Sciatic nerve (tissue), 2 donors: ENCODE data around the gene LEP. TPM values are rescaled to one million over a fixed set of nuclear protein-coding genes. Genes with fewer than 3 reads are reported as not detected.

ENCODE experiments used
- ATAC-seq: fragments of 200-7000 bp; cut with Tn5 transposase; one replicate; pipeline ENCODE4 v1.9.1; 2020; ENCODE audit warnings: mild to moderate bottlenecking, moderate library complexity
- DNase-seq: peaks from one replicate; pipeline ENCODE4 v3.0.0-alpha.2; 2020; ENCODE audit warnings: low spot score
- intact Hi-C: fragments of 100-400 bp; cut with DNase I; formaldehyde crosslinking; loops from one replicate; pipeline ENCODE4 v1.14.2; 2022
- total RNA-seq: library from RNA; stranded (reverse); fragmentation: NEBNext Ultra II Directional; extraction: Animal tissue kit (Norgen Biotek cat#: 25700); gene quantifications from one replicate; pipeline ENCODE4 v1.2.1, GENCODE V29; 2021
- donor health status: DM: no; HTN: no; CAD: no.
- donor health status: DM: no; HTN: no; CAD: no.

Gene LEP
- 7.2 TPM for total RNA-seq

DNA sequence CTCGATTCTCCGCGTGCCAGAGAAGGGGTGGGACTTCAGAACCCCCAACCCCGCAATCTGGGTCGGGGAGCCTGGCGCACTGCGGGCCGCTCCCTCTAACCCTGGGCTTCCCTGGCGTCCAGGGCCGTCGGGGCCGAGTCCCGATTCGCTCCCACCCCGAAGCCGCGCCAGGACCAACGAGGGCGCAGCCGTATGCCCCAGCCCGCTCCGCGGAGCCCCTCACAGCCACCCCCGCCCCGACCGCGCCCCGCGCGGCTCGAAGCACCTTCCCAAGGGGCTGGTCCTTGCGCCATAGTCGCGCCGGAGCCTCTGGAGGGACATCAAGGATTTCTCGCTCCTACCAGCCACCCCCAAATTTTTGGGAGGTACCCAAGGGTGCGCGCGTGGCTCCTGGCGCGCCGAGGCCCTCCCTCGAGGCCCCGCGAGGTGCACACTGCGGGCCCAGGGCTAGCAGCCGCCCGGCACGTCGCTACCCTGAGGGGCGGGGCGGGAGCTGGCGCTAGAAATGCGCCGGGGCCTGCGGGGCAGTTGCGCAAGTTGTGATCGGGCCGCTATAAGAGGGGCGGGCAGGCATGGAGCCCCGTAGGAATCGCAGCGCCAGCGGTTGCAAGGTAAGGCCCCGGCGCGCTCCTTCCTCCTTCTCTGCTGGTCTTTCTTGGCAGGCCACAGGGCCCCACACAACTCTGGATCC lies at the start of gene LEP:
Gene LEP, plus strand, starts transcription at position 583 of the 691 bp plus-strand sequence. CDS start 10,741 bp downstream, outside the sequence.
- ATAC-seq (peak; percentile 22), DNase-seq (no peak)
- intact Hi-C loops, result no loop called here

DNA sequence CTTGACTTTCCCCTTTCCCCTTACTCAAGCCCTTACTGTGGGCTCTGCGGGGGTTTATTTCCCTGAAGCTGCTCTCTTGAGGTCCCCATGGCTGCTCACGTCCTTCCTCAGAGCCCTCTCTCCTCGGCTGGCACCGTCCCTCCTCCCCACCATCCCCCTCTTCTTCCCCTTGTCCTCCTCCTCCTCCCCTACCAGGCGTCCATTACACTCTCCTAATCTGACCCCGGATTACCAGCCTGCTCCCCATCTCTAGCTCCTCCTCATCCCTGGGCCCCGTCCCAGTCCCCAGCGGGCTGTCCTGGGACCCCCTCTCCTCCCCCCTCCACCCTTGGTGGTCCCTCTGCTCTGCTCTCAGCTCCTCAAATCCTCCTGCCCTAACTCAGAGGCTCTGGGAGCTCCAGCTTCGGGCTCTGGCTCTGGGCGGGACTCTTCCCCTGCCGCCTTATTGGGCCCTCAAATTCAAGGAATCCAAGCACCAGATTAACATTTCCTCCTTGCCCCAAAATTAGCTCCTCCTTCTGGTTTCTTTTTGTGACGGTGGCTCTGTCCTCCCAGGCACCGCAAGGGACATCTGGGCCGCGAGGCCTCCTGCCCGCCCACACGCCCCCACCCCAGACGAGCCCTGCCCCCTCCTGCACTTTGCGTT lies 48.5 kb upstream of the LEP start:
- intact Hi-C loops, result no loop called here
- no peak for ATAC-seq
- no peak for DNase-seq

DNA sequence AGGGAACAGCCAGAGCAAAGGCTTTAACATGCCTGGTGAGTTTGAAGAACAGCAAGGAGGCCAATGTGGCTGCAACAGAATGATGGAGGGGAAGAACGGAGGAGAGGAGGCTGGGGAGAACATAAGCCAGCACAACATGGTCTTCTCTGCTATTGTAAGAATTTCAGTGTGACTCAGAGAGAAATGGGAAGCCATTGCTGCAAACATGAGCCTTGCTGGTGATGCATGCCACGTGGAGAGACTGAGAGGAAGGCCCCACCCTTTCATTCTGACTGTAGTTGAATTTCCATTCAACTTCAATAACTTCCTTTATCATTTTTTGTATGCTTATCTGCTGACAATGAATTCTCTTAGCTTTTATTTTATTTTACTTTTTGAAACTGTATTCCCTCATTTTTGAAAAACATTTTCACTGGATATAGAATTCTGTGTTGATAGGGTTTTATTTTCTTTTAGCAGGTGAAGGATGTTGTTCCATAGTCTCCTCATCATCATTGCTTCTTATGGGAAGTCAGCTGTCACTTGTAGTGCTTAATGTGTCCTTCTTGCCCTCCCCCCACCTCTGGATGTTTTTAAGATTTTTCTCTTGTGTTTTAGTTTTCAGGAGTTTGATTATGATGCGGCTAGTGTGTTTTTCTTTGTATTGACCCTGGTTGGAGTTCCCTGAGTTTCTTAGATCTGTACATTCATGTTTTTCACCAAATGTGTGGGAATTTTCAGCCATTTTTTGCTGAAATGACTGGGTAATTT lies 46.4 kb upstream of the LEP start:
- no peak for DNase-seq
- intact Hi-C loops, result no loop called here
- ATAC-seq, result no peak

DNA sequence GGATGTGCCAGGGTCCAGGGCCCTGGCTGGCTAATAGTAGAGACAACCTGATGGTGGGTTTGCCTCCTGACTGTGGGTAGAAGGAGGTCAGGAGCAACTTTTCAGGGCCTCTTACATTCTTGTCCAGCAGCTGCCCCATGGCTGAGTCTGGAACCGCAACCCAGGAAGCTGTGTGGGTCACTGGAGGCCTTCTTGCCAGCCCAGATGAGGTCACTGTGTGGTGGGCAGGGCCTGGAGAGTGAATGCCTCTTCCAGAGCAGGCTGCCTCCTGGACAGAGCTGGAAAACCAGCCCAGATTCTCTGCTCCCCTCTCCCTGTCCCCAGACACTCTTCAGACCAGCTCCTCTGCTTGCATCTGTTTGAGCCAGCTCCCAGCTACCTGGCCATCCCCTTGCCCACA lies 43.5 kb upstream of the LEP start:
- no peak for DNase-seq
- intact Hi-C loops, result no loop called here
- no peak for ATAC-seq

DNA sequence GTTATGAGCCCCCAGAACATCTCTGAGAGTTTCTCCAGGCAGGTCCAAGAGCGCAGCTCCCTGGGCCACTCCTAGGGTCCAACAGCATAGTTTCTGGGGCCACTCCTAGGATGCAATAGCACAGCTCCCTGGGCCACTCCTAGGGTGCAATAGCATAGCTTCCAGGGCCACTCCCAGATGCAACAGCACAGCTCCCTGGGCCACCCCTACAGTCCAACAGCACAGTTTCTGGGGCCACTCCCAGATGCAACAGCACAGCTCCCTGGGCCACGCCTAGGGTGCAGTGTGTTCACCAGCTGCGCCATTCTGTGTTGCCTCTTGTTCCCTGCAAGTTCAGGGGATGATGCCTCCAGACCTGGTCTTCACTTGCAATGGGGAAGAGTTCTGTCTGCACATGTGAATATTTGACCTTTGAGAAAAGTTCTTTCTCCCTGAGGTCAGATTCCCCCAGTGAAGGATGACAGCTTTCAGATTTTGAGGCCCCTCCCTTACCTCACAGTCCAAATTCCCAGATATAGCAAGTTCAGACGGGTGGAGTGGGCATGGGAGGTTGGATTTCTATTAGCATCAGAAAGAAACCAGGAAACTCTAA lies 43.0 kb upstream of the LEP start:
- ATAC-seq, result no peak
- no peak for DNase-seq
- intact Hi-C loops, result no loop called here

DNA sequence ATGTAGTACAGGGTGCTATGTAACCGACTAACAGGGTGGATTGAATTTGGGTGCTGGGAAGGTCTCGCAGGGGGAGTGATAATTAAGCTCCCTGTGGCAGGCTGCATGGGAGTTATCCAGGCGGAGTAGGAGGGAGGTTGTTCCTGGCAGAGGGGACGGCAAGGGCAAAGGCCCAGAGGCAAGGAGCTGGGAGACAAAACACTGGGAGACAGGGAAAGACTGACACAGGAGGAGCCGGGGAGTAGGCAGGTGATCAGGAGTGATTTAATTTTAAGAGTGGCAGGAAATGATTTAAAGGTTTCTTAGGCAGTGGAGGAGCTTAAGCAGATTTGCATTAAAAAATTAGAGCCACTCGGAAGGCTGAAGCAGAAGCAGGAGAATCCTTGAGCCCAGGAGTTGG lies 40.7 kb upstream of the LEP start:
- DNase-seq (no peak), ATAC-seq (no peak)
- intact Hi-C loops, result no loop called here

DNA sequence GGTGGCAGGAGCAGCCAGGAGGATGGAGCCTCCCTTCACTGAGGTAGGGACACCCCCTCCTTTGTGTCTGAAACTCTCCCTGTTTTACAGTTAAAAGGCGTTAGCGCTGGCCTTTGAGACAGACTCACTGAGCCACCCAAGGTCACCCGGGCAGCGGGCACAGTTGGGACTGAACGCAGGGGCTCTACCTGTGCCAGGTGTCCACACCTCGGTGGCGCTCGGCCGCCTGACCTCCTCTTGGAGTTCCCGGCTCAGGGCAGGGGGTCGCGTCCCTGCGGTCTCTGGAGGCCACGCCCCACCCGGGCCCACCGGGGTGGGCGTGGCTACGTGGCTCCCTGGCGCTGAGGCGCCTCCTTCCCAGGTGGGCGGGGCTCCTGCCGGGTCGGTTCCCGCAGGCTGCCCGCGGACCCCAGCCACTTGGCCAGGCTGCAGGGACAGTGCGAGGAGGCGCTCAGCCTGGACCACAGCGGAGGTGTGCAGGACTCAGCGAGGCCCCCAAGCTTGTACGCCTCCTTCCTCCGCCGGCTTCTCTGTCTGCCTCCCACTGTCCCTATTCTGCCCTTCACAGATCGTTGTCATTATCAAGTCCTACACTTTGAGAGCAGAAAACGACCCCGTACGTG lies 39.9 kb upstream of the LEP start:
- intact Hi-C loops, result no loop called here
- DNase-seq, result no peak
- no peak for ATAC-seq

DNA sequence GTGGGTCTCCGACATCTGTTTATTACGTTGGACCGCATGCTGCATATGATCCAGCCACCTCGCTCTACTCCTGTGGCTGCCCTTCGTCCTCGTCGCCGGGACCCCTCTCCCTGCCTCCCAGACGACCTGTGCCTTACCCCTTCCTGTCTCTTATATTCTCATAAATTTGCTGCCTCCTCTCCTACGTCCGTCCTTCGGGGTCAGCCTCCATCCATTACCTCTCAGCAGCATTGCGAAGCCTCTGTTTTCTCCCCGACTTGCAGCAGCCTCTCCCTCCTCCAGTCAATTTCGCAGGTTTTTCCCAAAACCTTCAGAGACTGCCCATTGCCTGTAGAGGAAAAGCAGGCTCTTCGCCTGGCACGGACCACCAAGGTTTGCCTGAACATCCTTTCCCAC lies 39.4 kb upstream of the LEP start:
- ATAC-seq, result no peak
- intact Hi-C loops, result no loop called here
- no peak for DNase-seq

DNA sequence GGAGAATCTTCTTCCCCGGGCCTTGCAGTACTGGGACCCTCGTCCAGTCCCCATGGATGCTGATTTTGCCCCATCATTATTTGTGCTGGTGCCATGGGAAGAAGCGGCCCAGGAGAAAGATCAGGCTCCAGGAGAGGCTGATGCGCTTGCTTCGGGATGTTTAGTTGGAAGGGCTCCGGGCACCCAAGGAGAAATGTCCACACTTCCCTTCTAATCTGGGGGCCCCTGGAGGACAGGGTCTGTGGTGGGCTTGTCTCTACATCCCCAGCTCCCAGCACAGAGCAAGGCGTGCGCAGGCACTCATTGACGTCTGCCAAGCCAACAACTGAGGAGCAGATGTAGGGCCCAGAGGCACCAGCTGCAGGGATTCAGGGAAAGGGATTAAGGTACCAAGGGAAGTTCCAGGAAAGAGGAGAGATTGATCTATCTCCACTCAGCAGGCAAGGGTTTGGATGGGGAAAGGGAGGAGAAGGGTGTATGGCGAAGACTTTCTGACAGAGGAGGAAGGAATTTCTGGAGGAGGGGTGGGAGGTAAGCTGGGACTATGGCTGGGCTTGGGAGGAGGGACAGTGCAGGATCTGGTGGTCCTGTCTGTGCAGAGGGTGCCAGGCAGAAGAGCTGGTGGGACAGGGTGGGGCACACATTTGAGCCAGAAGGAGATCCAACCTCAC lies 38.7 kb upstream of the LEP start:
- DNase-seq, result no peak
- intact Hi-C loops, result no loop called here
- no peak for ATAC-seq

DNA sequence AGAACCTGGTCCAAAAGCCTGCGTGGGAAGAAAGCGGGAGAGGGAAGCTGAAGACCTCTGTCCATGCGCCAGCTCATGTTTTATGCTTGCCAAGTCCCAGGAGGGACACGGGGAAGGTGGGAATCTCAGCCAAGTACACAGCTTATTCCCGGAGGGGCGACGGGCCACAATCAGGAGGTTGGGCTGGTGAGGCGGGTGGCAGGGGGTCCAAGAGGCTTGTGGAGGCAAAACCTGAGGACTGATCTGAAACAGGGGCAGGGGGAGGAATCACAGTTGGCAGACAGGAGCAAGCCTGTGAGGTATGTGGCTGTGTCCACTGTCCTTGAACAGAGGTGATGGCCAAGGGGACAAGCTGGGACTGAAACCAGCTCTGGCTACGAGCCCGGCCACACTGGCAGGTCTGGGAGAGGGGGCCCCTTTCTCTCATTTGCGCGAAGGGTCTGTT lies 38.0 kb upstream of the LEP start:
- ATAC-seq, result no peak
- DNase-seq, result no peak
- intact Hi-C loops, result no loop called here

DNA sequence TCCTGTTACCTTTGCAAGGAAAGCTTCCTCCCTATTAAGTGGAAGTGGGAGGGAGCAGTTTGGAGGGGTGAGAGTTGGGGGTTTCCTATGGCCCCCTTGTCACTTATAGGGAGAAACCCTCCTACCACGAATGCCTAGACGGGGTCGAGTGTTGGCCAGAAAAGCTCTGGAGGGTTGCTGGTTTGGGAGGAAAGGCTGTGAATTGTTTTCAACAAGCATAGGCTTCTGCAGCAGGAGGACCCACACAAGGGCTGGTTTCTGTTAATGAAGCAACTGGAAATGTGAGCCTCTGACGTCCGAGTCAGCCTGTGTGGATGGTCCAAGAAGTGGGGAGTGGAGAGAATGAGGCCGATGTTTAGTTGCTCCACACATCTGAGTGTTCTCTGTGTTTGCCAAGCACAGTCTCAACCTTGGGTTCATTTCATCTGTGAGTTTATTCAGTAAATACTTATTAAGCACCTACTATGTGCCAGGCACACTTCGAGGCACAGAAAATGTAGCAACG lies 37.3 kb upstream of the LEP start:
- DNase-seq, result no peak
- intact Hi-C loops, result no loop called here

DNA sequence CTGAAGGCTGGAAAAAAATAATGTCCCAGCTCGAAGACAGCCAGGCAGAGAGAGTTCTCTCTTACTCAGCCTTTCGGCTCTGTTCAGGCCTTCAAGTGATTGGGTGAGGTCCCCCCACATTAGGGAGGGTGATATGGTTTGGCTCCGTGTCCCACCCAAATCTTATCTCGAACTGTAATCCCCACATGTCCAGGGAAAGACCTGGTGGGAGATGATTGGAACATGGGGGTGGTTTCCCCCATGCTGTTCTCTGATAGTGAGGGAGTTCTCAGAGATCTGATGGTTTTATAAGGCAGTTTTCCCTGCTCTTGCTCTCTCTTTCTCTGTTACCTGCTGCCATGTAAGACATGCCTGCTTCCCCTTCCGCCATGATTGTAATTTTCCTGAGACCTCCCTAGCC lies 36.6 kb upstream of the LEP start:
- ATAC-seq (no peak), DNase-seq (no peak)
- intact Hi-C loops, result no loop called here

More for the DNA sequence above, 37.3 kb upstream of the LEP start:
- no peak for ATAC-seq

DNA sequence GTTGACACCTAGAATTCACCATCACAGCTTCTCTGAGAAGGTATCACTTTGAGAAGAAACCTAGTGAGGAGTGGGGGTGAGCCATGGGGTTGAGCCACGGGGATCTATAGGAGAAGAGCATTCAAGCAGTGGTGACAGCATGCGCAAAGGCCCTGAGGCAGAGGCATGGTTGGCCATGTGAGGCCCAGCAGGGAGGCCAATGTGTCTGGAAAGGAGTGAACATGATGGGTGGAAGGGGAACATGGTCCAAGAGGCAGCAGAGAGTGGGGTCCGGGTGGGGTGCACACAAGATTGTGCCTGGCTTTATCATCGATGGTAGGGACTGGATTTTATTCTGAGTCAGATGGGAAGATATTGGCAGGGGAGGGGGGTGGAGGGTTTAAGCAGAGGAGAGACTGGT lies 36.0 kb upstream of the LEP start:
- intact Hi-C loops, result loop anchor here (5.0 kb wide), 2 partner anchors 68 to 498 kb away; no protein-coding TSS in a partner anchor
- DNase-seq (no peak), ATAC-seq (no peak)

DNA sequence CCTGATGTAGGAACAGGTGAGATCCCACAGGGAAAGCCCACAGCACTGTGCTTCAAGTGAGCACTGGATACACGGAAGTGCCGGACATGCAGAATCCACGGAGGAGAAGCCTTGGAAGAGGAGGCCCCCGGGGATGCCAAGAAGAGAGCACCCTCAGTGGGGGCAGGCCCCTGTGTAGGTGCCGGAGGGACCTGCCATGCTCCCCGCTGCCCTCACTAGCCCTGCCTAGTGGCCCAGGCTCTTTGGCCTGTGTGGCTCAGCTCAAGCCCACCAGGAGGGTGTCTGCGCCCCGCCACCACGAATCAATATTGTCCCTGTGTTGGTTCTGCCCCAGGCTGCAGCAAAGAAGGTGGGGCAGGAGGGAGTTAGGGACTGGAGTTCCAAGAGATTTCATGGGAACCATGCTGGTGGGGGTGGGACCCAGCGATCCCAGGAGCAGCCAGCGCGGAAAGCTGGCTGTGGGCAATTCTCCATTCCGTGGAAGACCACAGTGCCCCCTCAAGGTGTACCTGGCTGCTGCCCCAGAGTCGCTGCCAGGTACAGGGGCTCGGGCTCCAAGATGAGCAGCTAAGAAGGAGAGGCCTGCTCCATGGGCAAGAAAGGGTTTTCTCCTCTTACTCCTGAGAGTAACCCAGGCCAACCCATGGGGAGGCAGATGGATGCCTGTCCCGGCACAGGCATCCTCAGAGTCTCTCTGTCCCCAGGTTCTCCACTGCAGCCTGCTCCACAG lies 34.9 kb upstream of the LEP start:
- intact Hi-C loops, result loop anchor here (5.0 kb wide), 2 partner anchors 69 to 499 kb away; no protein-coding TSS in a partner anchor
- DNase-seq (no peak), ATAC-seq (no peak)

DNA sequence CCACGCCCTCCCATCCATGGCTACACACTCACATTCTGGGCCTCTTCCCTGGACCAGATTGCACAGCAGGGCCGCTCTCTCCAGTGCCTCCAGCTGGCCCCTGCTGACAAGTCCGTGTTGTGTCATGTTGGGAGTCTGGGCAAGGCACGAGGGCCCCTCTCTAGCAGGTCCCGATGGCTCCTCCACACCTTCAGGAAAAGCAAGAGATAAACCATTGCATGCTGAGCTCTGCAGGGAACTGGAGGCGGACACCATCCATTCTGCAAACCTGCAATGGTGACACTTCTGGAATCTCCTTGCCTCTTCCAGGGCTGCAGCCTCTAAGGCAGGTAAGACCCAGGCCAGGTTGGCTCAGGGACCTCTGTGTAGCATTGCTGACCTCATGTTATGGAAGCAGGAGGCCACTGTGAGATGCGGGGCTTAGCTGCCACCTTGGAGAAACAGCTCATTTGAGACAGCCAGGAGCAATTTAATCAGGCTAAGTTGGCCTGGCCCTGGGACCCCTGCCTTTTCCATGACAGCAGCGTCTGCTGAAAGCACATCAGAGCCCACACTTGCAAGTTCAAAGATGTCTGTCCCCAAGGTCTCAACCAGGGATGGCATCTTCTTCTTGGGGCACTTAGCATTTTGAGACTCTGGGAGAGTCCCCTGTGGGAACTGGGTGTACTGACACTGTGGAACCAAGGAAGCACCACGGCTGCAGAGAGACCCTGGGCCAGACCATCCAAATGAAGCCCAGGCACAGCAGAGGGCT lies 34.2 kb upstream of the LEP start:
- intact Hi-C loops, result loop anchor here (5.0 kb wide), 2 partner anchors 70 to 500 kb away; no protein-coding TSS in a partner anchor

DNA sequence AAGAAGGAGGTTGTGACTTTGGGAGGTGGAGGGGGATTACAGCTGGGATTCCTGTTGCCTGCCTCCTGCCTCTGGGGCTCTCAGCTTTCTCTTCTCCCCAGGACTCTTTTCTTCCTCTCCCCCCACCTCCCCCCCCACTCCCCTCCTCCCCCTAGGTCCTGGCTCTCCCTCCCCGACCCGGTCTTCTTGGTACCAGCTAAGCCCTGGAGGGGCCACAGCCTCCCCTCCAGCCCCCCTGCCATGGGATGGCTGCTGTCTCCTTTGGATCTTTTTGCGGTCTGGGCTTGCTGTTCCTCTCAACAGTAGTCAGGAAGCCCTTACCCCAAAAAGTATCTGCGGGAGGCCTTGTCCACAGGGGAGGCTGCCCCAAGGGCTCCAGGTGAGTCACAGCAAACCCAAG lies 33.5 kb upstream of the LEP start:
- ATAC-seq (no peak), DNase-seq (no peak)
- intact Hi-C loops, result loop anchor here (5.0 kb wide), 2 partner anchors 70 to 500 kb away; no protein-coding TSS in a partner anchor

More for the DNA sequence above, 34.2 kb upstream of the LEP start:
- DNase-seq (no peak), ATAC-seq (no peak)
